ENCODE data around the gene PCSK2.

Gene PCSK2

GRCh38 chr20:17406051-17406590 is 179.3 kb downstream of the PCSK2 start:
- no peak overlapping the region for H3K4me3 ChIP-seq (ENCODE audit: low read depth, low read length)
- no peak for TF ChIP-seq CTCF (IDR thresholded peaks at IDR 0.05; ENCODE audit: borderline replicate concordance, insufficient read depth, low read depth, low read length)

- TF ChIP-seq CTCF (IDR thresholded peaks at IDR 0.05; ENCODE audit: borderline replicate concordance, insufficient read depth, low read depth, low read length): no peak
- H3K4me3 ChIP-seq (ENCODE audit: low read depth, low read length): no peak overlapping the region
Measured at GRCh38 chr20:17407550-17407949, 180.7 kb downstream of the PCSK2 start.

- H3K4me3 ChIP-seq (ENCODE audit: low read depth, low read length): no peak overlapping the region
- TF ChIP-seq CTCF (IDR thresholded peaks at IDR 0.05; ENCODE audit: borderline replicate concordance, insufficient read depth, low read depth, low read length): no peak
Measured at GRCh38 chr20:17417225-17417624, 190.4 kb downstream of the PCSK2 start.

GRCh38 chr20:17418737-17419136 is 191.9 kb downstream of the PCSK2 start:
- no peak for TF ChIP-seq CTCF (IDR thresholded peaks at IDR 0.05; ENCODE audit: borderline replicate concordance, insufficient read depth, low read depth, low read length)
- H3K4me3 ChIP-seq (ENCODE audit: low read depth, low read length): no peak overlapping the region

- H3K4me3 ChIP-seq (ENCODE audit: low read depth, low read length): no peak overlapping the region
- TF ChIP-seq CTCF (IDR thresholded peaks at IDR 0.05; ENCODE audit: borderline replicate concordance, insufficient read depth, low read depth, low read length): no peak
Measured at GRCh38 chr20:17419479-17420041, 192.7 kb downstream of the PCSK2 start.

GRCh38 chr20:17421493-17421892 is 194.7 kb downstream of the PCSK2 start:
- H3K4me3 ChIP-seq (ENCODE audit: low read depth, low read length): no peak overlapping the region
- TF ChIP-seq CTCF (IDR thresholded peaks at IDR 0.05; ENCODE audit: borderline replicate concordance, insufficient read depth, low read depth, low read length): no peak

GRCh38 chr20:17423782-17424181 is 196.9 kb downstream of the PCSK2 start:
- no peak for TF ChIP-seq CTCF (IDR thresholded peaks at IDR 0.05; ENCODE audit: borderline replicate concordance, insufficient read depth, low read depth, low read length)
- no peak overlapping the region for H3K4me3 ChIP-seq (ENCODE audit: low read depth, low read length)
